ENCODE data around the gene CCDC87.

Gene CCDC87

GRCh38 chr11:66581261-66581660, 11.6 kb downstream of the CCDC87 start:
- no peak for DNase-seq (ENCODE audit: low read depth in 2 of 2)

- DNase-seq (ENCODE audit: low read depth in 2 of 2): no peak
Observed at GRCh38 chr11:66580803-66581202, 12.1 kb downstream of the CCDC87 start.

- DNase-seq (ENCODE audit: low read depth in 2 of 2): peak; percentile 20 to 36
Observed at GRCh38 chr11:66579017-66579606, 13.8 kb downstream of the CCDC87 start.

GRCh38 chr11:66570850-66571180, 22.0 kb downstream of the CCDC87 start:
- DNase-seq (ENCODE audit: low read depth in 2 of 2): no peak

- DNase-seq (ENCODE audit: low read depth in 2 of 2): no peak
Observed at GRCh38 chr11:66570079-66570849, 22.6 kb downstream of the CCDC87 start.

GRCh38 chr11:66569076-66569475, 23.8 kb downstream of the CCDC87 start:
- DNase-seq (ENCODE audit: low read depth in 2 of 2): no peak

- DNase-seq (ENCODE audit: low read depth in 2 of 2): peak in 1 of 2 experiments; percentile 32
Observed at GRCh38 chr11:66568124-66568916, 24.5 kb downstream of the CCDC87 start, which contains the start of gene CTSF. CTSF (minus strand) TSS chr11:66568606; CDS start chr11:66568486, 120 bp downstream.

GRCh38 chr11:66567787-66568123, 25.1 kb downstream of the CCDC87 start:
- DNase-seq (ENCODE audit: low read depth in 2 of 2): no peak

GRCh38 chr11:66566221-66566620, 26.6 kb downstream of the CCDC87 start:
- DNase-seq (ENCODE audit: low read depth in 2 of 2): no peak

- no peak for DNase-seq (ENCODE audit: low read depth in 2 of 2)
Observed at GRCh38 chr11:66564984-66565383, 27.9 kb downstream of the CCDC87 start.

- no peak for DNase-seq (ENCODE audit: low read depth in 2 of 2)
Observed at GRCh38 chr11:66564538-66564937, 28.3 kb downstream of the CCDC87 start.

GRCh38 chr11:66563832-66564231, 29.0 kb downstream of the CCDC87 start:
- DNase-seq (ENCODE audit: low read depth in 2 of 2): no peak

GRCh38 chr11:66562907-66563583, 29.8 kb downstream of the CCDC87 start:
- DNase-seq (ENCODE audit: low read depth in 2 of 2): no peak

- no peak for DNase-seq (ENCODE audit: low read depth in 2 of 2)
Observed at GRCh38 chr11:66562275-66562674, 30.6 kb downstream of the CCDC87 start.

- DNase-seq (ENCODE audit: low read depth in 2 of 2): no peak
Observed at GRCh38 chr11:66561975-66562248, 31.0 kb downstream of the CCDC87 start.

GRCh38 chr11:66561178-66561974, 31.5 kb downstream of the CCDC87 start:
- no peak for DNase-seq (ENCODE audit: low read depth in 2 of 2)

GRCh38 chr11:66559866-66560676, 32.8 kb downstream of the CCDC87 start:
- DNase-seq (ENCODE audit: low read depth in 2 of 2): no peak

- DNase-seq (ENCODE audit: low read depth in 2 of 2): no peak
Observed at GRCh38 chr11:66559142-66559865, 33.6 kb downstream of the CCDC87 start.

- DNase-seq (ENCODE audit: low read depth in 2 of 2): no peak
Observed at GRCh38 chr11:66557733-66558326, 35.0 kb downstream of the CCDC87 start.

GRCh38 chr11:66556086-66556485, 36.8 kb downstream of the CCDC87 start:
- no peak for DNase-seq (ENCODE audit: low read depth in 2 of 2)

Data from fibroblast of skin of left biceps (primary cell).